Left ventricle myocardium superior (tissue), 1 donor: ENCODE measurements around the gene LRRC19. TPM values are rescaled to one million over a fixed set of nuclear protein-coding genes. Genes with fewer than 3 reads are reported as not detected.

Experiments used
- ATAC-seq: fragments of 200-7000 bp; cut with Tn5 transposase; one replicate; pipeline ENCODE4 v1.9.1; 2020; ENCODE audit warnings: mild to moderate bottlenecking, moderate library complexity
- DNase-seq: peaks from one replicate; pipeline ENCODE4 v3.0.0-alpha.2; 2020
- intact Hi-C: fragments of 100-400 bp; cut with micrococcal nuclease; formaldehyde crosslinking; loops from one replicate; pipeline ENCODE4 v1.11.0; 2022
- total RNA-seq: library from RNA; stranded (reverse); fragmentation: NEBNext Ultra II Directional; extraction: Animal tissue kit (Norgen Biotek cat#: 25700); gene quantifications from one replicate; pipeline ENCODE4 v1.2.1, GENCODE V29; 2021
- donor health status: DM: no; HTN: yes; CAD: no; lungs with severe emphysema.

LRRC19 gene
- total RNA-seq, 1 donor from 2014 or later, result not detected

DNA sequence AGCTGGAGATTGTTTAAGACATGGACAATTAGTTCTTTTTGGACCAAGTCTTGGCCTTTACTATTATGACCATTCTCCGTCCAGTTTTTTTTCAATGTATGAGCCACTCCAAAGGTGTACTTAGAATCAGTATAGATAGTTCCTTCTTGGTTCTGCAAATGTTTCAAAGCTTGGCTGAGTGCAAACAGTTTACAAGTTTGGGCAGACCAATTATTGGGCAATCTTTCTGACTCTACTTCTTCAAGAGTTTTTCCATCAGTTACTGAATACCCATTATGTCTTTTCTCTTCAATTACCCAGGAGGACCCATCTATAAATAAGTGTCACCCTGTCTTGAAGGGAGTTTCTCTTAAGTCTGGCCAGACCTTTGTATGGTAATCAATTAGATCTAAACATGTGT, 33.8 kb downstream of the LRRC19 start:
- ATAC-seq (no peak), DNase-seq (no peak)
- intact Hi-C loops, result no loop called here

- intact Hi-C loops, result no loop called here
- no peak for ATAC-seq
- no peak for DNase-seq
Observed at GRCh38 chr9:26956860-26957233, 48.6 kb downstream of the LRRC19 start.

GRCh38 chr9:26955921-26956859, 49.3 kb downstream of the LRRC19 start, which contains the start of gene IFT74:
TSS of gene IFT74 (plus strand) at chr9:26956412. CDS start at chr9:26961968, 5,556 bp downstream.
- intact Hi-C loops, result no loop called here
- peak; percentile 98 for DNase-seq
- ATAC-seq, result peak; percentile 100

GRCh38 chr9:26955222-26955903, 50.1 kb downstream of the LRRC19 start:
- intact Hi-C loops, result no loop called here
- no peak for DNase-seq
- peak; percentile 41 for ATAC-seq

DNA sequence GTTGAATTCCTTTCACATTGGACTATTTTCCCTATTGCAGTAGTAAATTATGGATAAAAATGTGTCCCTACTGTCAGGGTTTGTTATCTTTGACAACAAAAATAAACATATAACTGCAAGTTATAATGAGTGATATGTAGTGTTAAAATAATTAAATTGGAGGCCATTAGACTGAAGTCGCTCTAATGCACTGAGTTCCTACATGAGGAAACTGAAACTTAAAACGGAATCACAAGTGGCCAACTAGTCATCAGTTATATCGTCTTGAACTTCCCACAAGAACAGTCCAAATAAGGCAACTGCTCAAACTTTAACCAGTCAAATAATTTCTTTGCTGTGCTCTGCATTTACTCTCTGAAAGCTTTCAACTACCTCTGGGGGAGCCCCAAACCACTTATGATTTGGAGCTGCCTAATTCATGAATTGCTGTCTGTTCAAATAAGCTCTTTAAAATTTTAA, 51.4 kb downstream of the LRRC19 start:
- no peak for DNase-seq
- intact Hi-C loops, result no loop called here
- ATAC-seq, result no peak

DNA sequence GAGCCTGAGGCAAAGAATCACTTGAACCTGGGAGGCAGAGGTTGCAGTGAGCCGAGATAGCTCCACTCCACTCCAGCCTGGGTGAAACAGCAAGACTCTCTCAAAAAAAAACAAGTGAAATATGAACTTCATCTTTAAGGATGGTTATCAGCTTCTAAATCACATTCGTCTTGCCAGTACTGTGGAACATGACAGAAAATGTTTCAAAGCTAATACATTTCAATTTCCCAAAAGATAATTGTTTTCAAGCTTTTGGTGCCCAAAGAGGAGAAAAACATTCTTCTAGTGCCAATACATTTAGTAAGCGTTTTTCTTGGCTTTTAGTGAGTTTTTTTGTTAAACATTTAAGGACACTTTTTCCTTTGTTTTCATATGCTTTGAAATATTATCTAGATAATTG, 53.7 kb downstream of the LRRC19 start:
- no peak for DNase-seq
- intact Hi-C loops, result no loop called here
- ATAC-seq, result no peak

DNA sequence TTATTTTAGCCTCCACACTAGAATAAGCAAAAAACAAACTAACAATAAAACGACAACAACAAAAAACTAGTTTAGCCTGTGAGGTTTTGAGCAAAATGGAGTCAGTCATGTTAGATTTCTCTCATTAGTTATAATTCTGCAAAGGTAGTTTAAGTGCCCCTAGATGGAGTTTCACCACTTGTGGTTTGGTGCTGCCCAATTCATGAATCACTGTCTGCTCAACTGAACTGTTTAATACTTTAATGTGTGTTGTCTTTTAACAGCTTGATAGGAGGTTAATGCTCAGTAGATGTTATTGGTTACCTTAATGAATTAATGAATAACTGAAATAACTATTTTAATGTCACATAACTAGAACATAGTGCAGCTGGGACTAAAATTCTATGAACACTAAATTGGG, 55.0 kb downstream of the LRRC19 start:
- ATAC-seq (no peak), DNase-seq (no peak)
- intact Hi-C loops, result no loop called here

- ATAC-seq, result no peak
Observed at GRCh38 chr9:26949637-26950069, 55.8 kb downstream of the LRRC19 start.

GRCh38 chr9:26947736-26948135, 57.7 kb downstream of the LRRC19 start:
- ATAC-seq, result no peak
- DNase-seq, result no peak
- intact Hi-C loops, result no loop called here

More at GRCh38 chr9:26949637-26950069, 55.8 kb downstream of the LRRC19 start:
- intact Hi-C loops, result no loop called here
- no peak for DNase-seq

GRCh38 chr9:26946753-26947727, 58.4 kb downstream of the LRRC19 start, which contains the start of gene PLAA:
TSS of gene PLAA (minus strand) at chr9:26947242. CDS start at chr9:26947045, 197 bp downstream.
- intact Hi-C loops, result no loop called here
- ATAC-seq (peak; percentile 100), DNase-seq (peak; percentile 92)

GRCh38 chr9:26945591-26945990, 59.9 kb downstream of the LRRC19 start:
- DNase-seq (no peak), ATAC-seq (no peak)
- intact Hi-C loops, result no loop called here

Other genes with a start within 250 kb of the LRRC19 start
- 6.2 TPM for gene CAAP1, start 112.9 kb downstream of the LRRC19 start, total RNA-seq
- gene PLAA, start 58.4 kb downstream of the LRRC19 start, total RNA-seq, result 33.8 TPM
- gene IFT74, start 49.3 kb downstream of the LRRC19 start, total RNA-seq, result 9.2 TPM
- 22.2 TPM for gene TEK, start 103.6 kb upstream of the LRRC19 start, total RNA-seq